ENCODE results near the gene G3BP1. TPM values are rescaled to one million over a fixed set of nuclear protein-coding genes. Genes with fewer than 3 reads are reported as not detected.
"Not testable (repeated sequence)": the region's sequence is repeated elsewhere in the genome, so short reads cannot be mapped to it uniquely, and the experiment has no call there.

Gene G3BP1
- total RNA-seq, 2 donors from 2014 or later: 64.7 to 182 TPM

- no peaks in the 10 kb centered on the region for H3K27me3 ChIP-seq (replicated peaks; ENCODE audit: insufficient read depth)
- TF ChIP-seq, protein P1, sequence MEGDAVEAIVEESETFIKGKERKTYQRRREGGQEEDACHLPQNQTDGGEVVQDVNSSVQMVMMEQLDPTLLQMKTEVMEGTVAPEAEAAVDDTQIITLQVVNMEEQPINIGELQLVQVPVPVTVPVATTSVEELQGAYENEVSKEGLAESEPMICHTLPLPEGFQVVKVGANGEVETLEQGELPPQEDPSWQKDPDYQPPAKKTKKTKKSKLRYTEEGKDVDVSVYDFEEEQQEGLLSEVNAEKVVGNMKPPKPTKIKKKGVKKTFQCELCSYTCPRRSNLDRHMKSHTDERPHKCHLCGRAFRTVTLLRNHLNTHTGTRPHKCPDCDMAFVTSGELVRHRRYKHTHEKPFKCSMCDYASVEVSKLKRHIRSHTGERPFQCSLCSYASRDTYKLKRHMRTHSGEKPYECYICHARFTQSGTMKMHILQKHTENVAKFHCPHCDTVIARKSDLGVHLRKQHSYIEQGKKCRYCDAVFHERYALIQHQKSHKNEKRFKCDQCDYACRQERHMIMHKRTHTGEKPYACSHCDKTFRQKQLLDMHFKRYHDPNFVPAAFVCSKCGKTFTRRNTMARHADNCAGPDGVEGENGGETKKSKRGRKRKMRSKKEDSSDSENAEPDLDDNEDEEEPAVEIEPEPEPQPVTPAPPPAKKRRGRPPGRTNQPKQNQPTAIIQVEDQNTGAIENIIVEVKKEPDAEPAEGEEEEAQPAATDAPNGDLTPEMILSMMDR (IDR thresholded peaks at IDR 0.05): no peak
- H3K4me1 ChIP-seq (ENCODE audit: control insufficient read depth in 1 of 2, low read depth in 2 of 2): no peaks in the 10 kb centered on the region
- no peaks in the 10 kb centered on the region for H3K9me3 ChIP-seq
- H3K4me3 ChIP-seq: no peak overlapping the region
- DNase-seq (ENCODE audit: low spot score): no peak
- no peaks in the 10 kb centered on the region for H3K36me3 ChIP-seq
- no peak for ATAC-seq (ENCODE audit: insufficient number of reproducible peaks, low FRiP score, low read depth)
- no peak overlapping the region for H3K27ac ChIP-seq
These were observed 83.9 kb downstream of the G3BP1 start for GRCh38 chr5:151855701-151856100.

- Histone ChIP-seq H3K27ac (no peak overlapping the region), H3K36me3 (no peaks in the 10 kb centered on the region), H3K4me3 (no peak overlapping the region), H3K4me1 (ENCODE audit: control insufficient read depth in 1 of 2, low read depth in 2 of 2) (no peaks in the 10 kb centered on the region), H3K9me3 (no peaks in the 10 kb centered on the region), H3K27me3 (replicated peaks; ENCODE audit: insufficient read depth) (no peaks in the 10 kb centered on the region)
- ATAC-seq (ENCODE audit: insufficient number of reproducible peaks, low FRiP score, low read depth) (no peak), DNase-seq (ENCODE audit: low spot score) (no peak)
- TF ChIP-seq, protein P1 (IDR thresholded peaks at IDR 0.05): no peak
These were observed 85.1 kb downstream of the G3BP1 start for GRCh38 chr5:151856861-151857260.

DNA sequence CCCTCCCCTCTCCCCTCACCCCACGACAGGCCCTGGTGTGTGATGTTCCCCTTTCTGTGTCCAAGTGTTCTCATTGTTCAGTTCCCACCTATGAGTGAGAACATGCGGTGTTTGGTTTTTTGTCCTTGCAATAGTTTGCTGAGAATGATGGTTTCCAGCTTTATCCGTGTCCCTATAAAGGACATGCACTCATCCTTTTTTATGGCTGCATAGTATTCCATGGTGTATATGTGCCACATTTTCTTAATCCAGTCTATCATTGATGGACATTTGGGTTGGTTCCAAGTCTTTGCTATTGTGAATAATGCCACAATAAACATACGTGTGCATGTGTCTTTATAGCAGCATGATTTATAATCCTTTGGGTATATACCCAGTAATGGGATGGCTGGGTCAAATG is 89.1 kb downstream of the G3BP1 start:
- ATAC-seq (ENCODE audit: insufficient number of reproducible peaks, low FRiP score, low read depth); H3K27ac ChIP-seq; H3K36me3 ChIP-seq; DNase-seq (ENCODE audit: low spot score); H3K27me3 ChIP-seq (replicated peaks; ENCODE audit: insufficient read depth); H3K4me3 ChIP-seq; H3K9me3 ChIP-seq: not testable (repeated sequence)
- peaks cover 0 to 12% of the 10 kb centered on the region in 2 donors for H3K4me1 ChIP-seq (ENCODE audit: control insufficient read depth in 1 of 2, low read depth in 2 of 2)

Other genes starting within 250 kb of the G3BP1 start
- under 1 TPM in 1 of 2 donors, not detected in 1; 0.14 TPM for gene FAT2, start 180.6 kb upstream of the G3BP1 start, total RNA-seq
- 1,000 to 10,000 TPM; 1,654 to 1,851 TPM for gene SPARC, start 85.0 kb upstream of the G3BP1 start, total RNA-seq
- gene ATOX1, start 13.3 kb upstream of the G3BP1 start, total RNA-seq: 10 to 100 TPM; 32.9 to 36.8 TPM
- not detected for gene GLRA1, start 152.9 kb downstream of the G3BP1 start, total RNA-seq

All from thoracic aorta (tissue), 2 donors.